HCT116 (cell line): Measurements from ENCODE around the gene ARL5A. TPM values are rescaled to one million over a fixed set of nuclear protein-coding genes. Genes with fewer than 3 reads are reported as not detected.

Experiments
- ATAC-seq: fragments of 200-7000 bp; cut with Tn5 transposase; 2 replicates; pipeline ENCODE4 v1.9.1; 2020; ENCODE audit warnings: mild to moderate bottlenecking, moderate library complexity
- BruUV-seq: library from RNA; stranded (reverse); fragments of 400-500 nt; replicated peaks from 2 replicates; lab custom pipeline; 2021; lab: Mats Ljungman, UMichigan
- CTCF ChIA-PET: fragments of 300-600 bp; sonication (Branson Sonifier 250); formaldehyde crosslinking; loops from one replicate; lab custom pipeline; 2021; ENCODE audit warnings: antibody characterized with exemption; lab: Charles Lee
- POLR2A ChIA-PET: fragments of 300-600, 350-600 bp; sonication (Branson Sonifier 250); formaldehyde crosslinking; loops from one replicate; lab custom pipeline; 2021; ENCODE audit warnings: antibody characterized with exemption; lab: Charles Lee
- RAD21 ChIA-PET, 2 experiments: fragments of 300-600 bp; sonication (Branson Sonifier 250); formaldehyde crosslinking; loops; one replicate each; lab custom pipeline; 2023; ENCODE audit warnings: low total read pairs in 2 of 2; ENCODE audit not compliant: uncharacterized antibody in 2 of 2, unreplicated experiment in 2 of 2, low non-redundant PET in 1 of 2; lab: Charles Lee
- DNase-seq: peaks from one replicate; pipeline ENCODE4 v3.0.0-alpha.2; 2010; ENCODE audit warnings: low read depth, low spot score
- H2AFZ ChIP-seq: fragments of 200-600 bp; shearing (Covaris generic), sonication (generic); 2 replicates; pipeline ENCODE4 v1.6.1; 2017; ENCODE audit warnings: low read depth, mixed run types, mixed read lengths, antibody characterized with exemption, low read length; ENCODE audit not compliant: poor library complexity, severe bottlenecking
- H3K27ac ChIP-seq: 2 replicates; pipeline ENCODE4 v1.5.1; 2012; ENCODE audit warnings: low read depth, low read length
- H3K27me3 ChIP-seq: fragments of 200-600 bp; sonication (generic); 2 replicates; pipeline ENCODE4 v1.6.1; 2016; ENCODE audit warnings: mixed run types, low read length, mixed read lengths; ENCODE audit not compliant: insufficient read depth
- H3K36me3 ChIP-seq, 2 experiments: fragments of 200-500 bp in 1 of 2; fragments of 200-600 bp in 1 of 2; sonication (Bioruptor generic) in 1 of 2; sonication (generic) in 1 of 2; 2 replicates each; pipeline versions ENCODE4 v1.5.1 to v1.6.1; 2014 to 2016; ENCODE audit warnings: low read length in 2 of 2, inconsistent platforms in 1 of 2, mixed read lengths in 1 of 2, mixed run types in 1 of 2; ENCODE audit not compliant: insufficient read depth in 2 of 2, control insufficient read depth in 1 of 2
- H3K4me1 ChIP-seq, 2 experiments: fragments of 200-600 bp in 1 of 2; sonication (generic) in 1 of 2; 2 replicates each; pipeline versions ENCODE4 v1.5.1 to v1.6.1; 2012 to 2017; ENCODE audit warnings: low read length in 2 of 2, inconsistent platforms in 1 of 2, mild to moderate bottlenecking in 1 of 2, mixed read lengths in 1 of 2, mixed run types in 1 of 2, moderate library complexity in 1 of 2; ENCODE audit not compliant: insufficient read depth in 2 of 2, control insufficient read depth in 1 of 2
- H3K4me2 ChIP-seq: fragments of 200-600 bp; sonication (generic); 2 replicates; pipeline ENCODE4 v1.6.1; 2017; ENCODE audit warnings: mixed run types, low read length, mixed read lengths
- H3K4me3 ChIP-seq, 2 experiments: fragments of 200-600 bp in 1 of 2; sonication (generic) in 1 of 2; replicated peaks in 1 of 2; 2 replicates each; pipeline ENCODE4 v1.5.1; 2011 to 2016; ENCODE audit warnings: low read length in 2 of 2, control low read depth in 1 of 2, low read depth in 1 of 2, mild to moderate bottlenecking in 1 of 2, mixed read lengths in 1 of 2, mixed run types in 1 of 2
- H3K79me2 ChIP-seq: fragments of 200-600 bp; sonication (generic); 2 replicates; pipeline ENCODE4 v1.6.1; 2017; ENCODE audit warnings: mild to moderate bottlenecking, mixed run types, low read length, moderate library complexity, mixed read lengths; ENCODE audit not compliant: insufficient read depth
- H3K9ac ChIP-seq: fragments of 200-600 bp; sonication (generic); 2 replicates; pipeline ENCODE4 v1.6.1; 2016; ENCODE audit warnings: low read length, mixed read lengths
- H3K9me2 ChIP-seq: fragments of 200-600 bp; sonication (generic), shearing (Covaris generic); 2 replicates; pipeline ENCODE4 v1.6.1; 2017; ENCODE audit warnings: mixed run types, mild to moderate bottlenecking, moderate library complexity; ENCODE audit not compliant: insufficient read depth
- H3K9me3 ChIP-seq, 2 experiments: fragments of 200-500 bp in 1 of 2; fragments of 200-600 bp in 1 of 2; sonication (Bioruptor generic) in 1 of 2; sonication (generic) in 1 of 2; 2 replicates each; pipeline ENCODE4 v1.6.1; 2014 to 2017; ENCODE audit warnings: low read length in 2 of 2, mixed read lengths in 2 of 2, inconsistent platforms in 1 of 2, low read depth in 1 of 2, mild to moderate bottlenecking in 1 of 2, mixed run types in 1 of 2, moderate library complexity in 1 of 2; ENCODE audit not compliant: control insufficient read depth in 1 of 2, insufficient read depth in 1 of 2
- H4K20me1 ChIP-seq: fragments of 200-600 bp; sonication (generic), shearing (Covaris generic); 2 replicates; pipeline ENCODE4 v1.6.1; 2017; ENCODE audit warnings: mixed run types, mild to moderate bottlenecking, moderate library complexity; ENCODE audit not compliant: insufficient read depth
- CBX3 ChIP-seq: IDR thresholded peaks from 2 replicates; pipeline ENCODE4 v1.6.1; 2012; ENCODE audit warnings: low read depth
- CEBPB ChIP-seq: IDR thresholded peaks from 2 replicates; pipeline ENCODE4 v1.6.1; 2012; ENCODE audit warnings: low read depth
- ELF1 ChIP-seq: IDR thresholded peaks from 2 replicates; pipeline ENCODE4 v1.6.1; 2012; ENCODE audit warnings: low read depth, borderline replicate concordance
- EZH2 ChIP-seq: fragments of 200-600 bp; sonication (generic); IDR thresholded peaks from 2 replicates; pipeline ENCODE4 v1.6.1; 2017; ENCODE audit warnings: antibody characterized with exemption, mixed run types
- EZH2phosphoT487 ChIP-seq: fragments of 200-600 bp; IDR thresholded peaks from 2 replicates; pipeline ENCODE4 v1.6.1; 2018; ENCODE audit warnings: antibody characterized with exemption, borderline replicate concordance
- FOSL1 ChIP-seq: IDR thresholded peaks from 2 replicates; pipeline ENCODE4 v1.6.1; 2012; ENCODE audit warnings: low read depth
- POLR2A ChIP-seq: IDR thresholded peaks from 2 replicates; pipeline ENCODE4 v1.7.0; 2011; ENCODE audit warnings: borderline replicate concordance; ENCODE audit not compliant: insufficient read depth, insufficient read length; ENCODE audit errors: extremely low read depth
- POLR2AphosphoS5 ChIP-seq: IDR thresholded peaks from 2 replicates; pipeline ENCODE4 v1.6.1; 2011; ENCODE audit warnings: mild to moderate bottlenecking, low read depth, low read length, moderate library complexity
- RAD21 ChIP-seq: IDR thresholded peaks from 2 replicates; pipeline ENCODE4 v1.6.1; 2012; ENCODE audit warnings: low read depth, mild to moderate bottlenecking
- SIN3A ChIP-seq: IDR thresholded peaks from 2 replicates; pipeline ENCODE4 v1.6.1; 2012; ENCODE audit warnings: low read depth
- SRF ChIP-seq: IDR thresholded peaks from 2 replicates; pipeline ENCODE4 v1.6.1; 2012; ENCODE audit warnings: low read depth
- TCF7L2 ChIP-seq: IDR thresholded peaks from 2 replicates; pipeline ENCODE4 v1.7.0; 2011; ENCODE audit warnings: borderline replicate concordance, inconsistent platforms; ENCODE audit not compliant: insufficient read depth, insufficient read length; ENCODE audit errors: extremely low read depth
- ZFX ChIP-seq: fragments of 450-650 bp; IDR thresholded peaks from 2 replicates; pipeline ENCODE4 v1.6.1; 2017
- intact Hi-C: fragments of 100-400 bp; cut with micrococcal nuclease; formaldehyde crosslinking; loops from 2 replicates; pipeline ENCODE4 v1.10.0; 2022
- total RNA-seq: library from RNA; stranded (reverse); gene quantifications from one replicate; pipeline ENCODE4 v1.2.1, GENCODE V29; 2021; ENCODE audit not compliant: unreplicated experiment
- TF ChIP-seq, protein P1 (sequence below): IDR thresholded peaks from 2 replicates; pipeline ENCODE4 v1.6.1; 2012
- TF ChIP-seq, protein P2 (sequence below): IDR thresholded peaks from 2 replicates; pipeline ENCODE4 v1.6.1; 2012; ENCODE audit warnings: low read depth
- TF ChIP-seq, protein P3 (sequence below): IDR thresholded peaks from 2 replicates; pipeline ENCODE4 v1.6.1; 2011; ENCODE audit warnings: mild to moderate bottlenecking, low read length, moderate library complexity; ENCODE audit not compliant: insufficient replicate concordance; ENCODE audit errors: extremely low read depth

ARL5A gene
- total RNA-seq, 1 experiment from 2014 or later: 74.4 TPM

DNA sequence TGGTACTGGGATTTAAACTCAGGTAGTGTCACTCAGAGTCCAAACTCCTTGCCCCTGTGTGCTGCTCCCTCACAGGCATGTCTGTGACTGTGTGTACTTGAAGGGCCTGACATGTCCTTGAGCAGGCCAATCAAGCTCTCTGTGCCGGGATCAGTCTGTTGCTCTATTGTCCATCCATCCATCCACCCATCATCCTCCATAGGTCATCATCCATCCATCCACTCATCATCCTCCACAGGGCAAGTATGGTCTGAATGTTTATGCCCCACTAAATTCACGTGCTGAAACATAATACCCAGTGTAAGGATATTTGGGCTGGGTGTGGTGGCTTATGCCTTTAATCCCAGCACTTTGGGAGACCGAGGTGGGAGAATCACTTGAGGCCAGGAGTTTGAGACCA is 69.5 kb downstream of the ARL5A start:
- no peaks in the 10 kb centered on the region for H3K36me3 ChIP-seq
- DNase-seq (no peak), ATAC-seq (no peak)
- CTCF ChIA-PET: no interaction called here
- no peak overlapping the region for H3K27ac ChIP-seq
- no peaks in the 10 kb centered on the region for H3K79me2 ChIP-seq
- no TSS peak for BruUV-seq
- POLR2A ChIA-PET: no interaction called here
- intact Hi-C loops: no loop called here
- H4K20me1 ChIP-seq: no peaks in the 10 kb centered on the region
- RAD21 ChIA-PET: no interaction called here
- no peaks in the 10 kb centered on the region for H3K9me3 ChIP-seq
- H3K4me1 ChIP-seq: no peaks in the 10 kb centered on the region
- no peak overlapping the region for H3K4me2 ChIP-seq
- no peak overlapping the region for H3K4me3 ChIP-seq
- no peaks in the 10 kb centered on the region for H3K27me3 ChIP-seq
- H2AFZ ChIP-seq: no peak overlapping the region
- H3K9me2 ChIP-seq: no peaks in the 10 kb centered on the region
- TF ChIP-seq CBX3: no peak
- TF ChIP-seq, protein P1, sequence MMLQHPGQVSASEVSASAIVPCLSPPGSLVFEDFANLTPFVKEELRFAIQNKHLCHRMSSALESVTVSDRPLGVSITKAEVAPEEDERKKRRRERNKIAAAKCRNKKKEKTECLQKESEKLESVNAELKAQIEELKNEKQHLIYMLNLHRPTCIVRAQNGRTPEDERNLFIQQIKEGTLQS: no peak
- no peak for TF ChIP-seq EZH2phosphoT487
- TF ChIP-seq ELF1: no peak
- TF ChIP-seq RAD21: no peak
- no peak for TF ChIP-seq SRF
- no peak for TF ChIP-seq SIN3A
- no peak for TF ChIP-seq POLR2AphosphoS5
- TF ChIP-seq, protein P2, sequence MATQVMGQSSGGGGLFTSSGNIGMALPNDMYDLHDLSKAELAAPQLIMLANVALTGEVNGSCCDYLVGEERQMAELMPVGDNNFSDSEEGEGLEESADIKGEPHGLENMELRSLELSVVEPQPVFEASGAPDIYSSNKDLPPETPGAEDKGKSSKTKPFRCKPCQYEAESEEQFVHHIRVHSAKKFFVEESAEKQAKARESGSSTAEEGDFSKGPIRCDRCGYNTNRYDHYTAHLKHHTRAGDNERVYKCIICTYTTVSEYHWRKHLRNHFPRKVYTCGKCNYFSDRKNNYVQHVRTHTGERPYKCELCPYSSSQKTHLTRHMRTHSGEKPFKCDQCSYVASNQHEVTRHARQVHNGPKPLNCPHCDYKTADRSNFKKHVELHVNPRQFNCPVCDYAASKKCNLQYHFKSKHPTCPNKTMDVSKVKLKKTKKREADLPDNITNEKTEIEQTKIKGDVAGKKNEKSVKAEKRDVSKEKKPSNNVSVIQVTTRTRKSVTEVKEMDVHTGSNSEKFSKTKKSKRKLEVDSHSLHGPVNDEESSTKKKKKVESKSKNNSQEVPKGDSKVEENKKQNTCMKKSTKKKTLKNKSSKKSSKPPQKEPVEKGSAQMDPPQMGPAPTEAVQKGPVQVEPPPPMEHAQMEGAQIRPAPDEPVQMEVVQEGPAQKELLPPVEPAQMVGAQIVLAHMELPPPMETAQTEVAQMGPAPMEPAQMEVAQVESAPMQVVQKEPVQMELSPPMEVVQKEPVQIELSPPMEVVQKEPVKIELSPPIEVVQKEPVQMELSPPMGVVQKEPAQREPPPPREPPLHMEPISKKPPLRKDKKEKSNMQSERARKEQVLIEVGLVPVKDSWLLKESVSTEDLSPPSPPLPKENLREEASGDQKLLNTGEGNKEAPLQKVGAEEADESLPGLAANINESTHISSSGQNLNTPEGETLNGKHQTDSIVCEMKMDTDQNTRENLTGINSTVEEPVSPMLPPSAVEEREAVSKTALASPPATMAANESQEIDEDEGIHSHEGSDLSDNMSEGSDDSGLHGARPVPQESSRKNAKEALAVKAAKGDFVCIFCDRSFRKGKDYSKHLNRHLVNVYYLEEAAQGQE: no peak
- TF ChIP-seq CEBPB: no peak
- TF ChIP-seq ZFX: no peak
- TF ChIP-seq, protein P3, sequence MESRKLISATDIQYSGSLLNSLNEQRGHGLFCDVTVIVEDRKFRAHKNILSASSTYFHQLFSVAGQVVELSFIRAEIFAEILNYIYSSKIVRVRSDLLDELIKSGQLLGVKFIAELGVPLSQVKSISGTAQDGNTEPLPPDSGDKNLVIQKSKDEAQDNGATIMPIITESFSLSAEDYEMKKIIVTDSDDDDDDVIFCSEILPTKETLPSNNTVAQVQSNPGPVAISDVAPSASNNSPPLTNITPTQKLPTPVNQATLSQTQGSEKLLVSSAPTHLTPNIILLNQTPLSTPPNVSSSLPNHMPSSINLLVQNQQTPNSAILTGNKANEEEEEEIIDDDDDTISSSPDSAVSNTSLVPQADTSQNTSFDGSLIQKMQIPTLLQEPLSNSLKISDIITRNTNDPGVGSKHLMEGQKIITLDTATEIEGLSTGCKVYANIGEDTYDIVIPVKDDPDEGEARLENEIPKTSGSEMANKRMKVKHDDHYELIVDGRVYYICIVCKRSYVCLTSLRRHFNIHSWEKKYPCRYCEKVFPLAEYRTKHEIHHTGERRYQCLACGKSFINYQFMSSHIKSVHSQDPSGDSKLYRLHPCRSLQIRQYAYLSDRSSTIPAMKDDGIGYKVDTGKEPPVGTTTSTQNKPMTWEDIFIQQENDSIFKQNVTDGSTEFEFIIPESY: no peak
- no peak for TF ChIP-seq EZH2
- TF ChIP-seq TCF7L2: no peak
- no peak for TF ChIP-seq POLR2A
- no peak for TF ChIP-seq FOSL1
- H3K9ac ChIP-seq: no peak overlapping the region
